ENCODE data around the gene EBF4.
A peak's percentile ranks its signal among the peaks of the same experiment; 100 is the strongest.

EBF4 gene

GRCh38 chr20:2692036-2692885 lies at the start of gene EBF4:
TSS of gene EBF4 (plus strand) at chr20:2692780. CDS start at chr20:2693646, 866 bp downstream.
- DNase-seq (ENCODE audit: low spot score) (no peak), FAIRE-seq (no peak)

DNA sequence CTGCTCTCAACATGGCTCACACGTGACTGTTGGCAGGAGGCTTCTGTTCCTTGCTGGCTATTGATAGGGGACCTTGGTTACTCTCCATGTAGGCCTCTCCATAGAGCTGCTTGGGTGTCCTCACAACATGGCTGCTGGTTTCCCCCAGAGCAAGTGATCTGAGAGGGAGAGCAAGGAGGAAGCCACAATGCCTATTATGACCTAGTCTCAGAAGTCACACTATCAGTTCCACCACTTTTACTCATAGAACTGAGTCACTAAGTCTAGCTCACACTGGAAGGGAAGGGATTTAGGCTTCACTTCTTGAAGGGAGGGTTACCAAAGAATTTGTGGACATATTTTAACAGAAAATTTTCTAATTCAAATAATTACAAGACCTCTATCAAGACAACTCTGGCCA lies 48.9 kb upstream of the EBF4 start:
- DNase-seq (ENCODE audit: low spot score), result no peak
- no peak for FAIRE-seq

- no peak for FAIRE-seq
Measured at GRCh38 chr20:2651772-2652723, 40.5 kb upstream of the EBF4 start, which contains the start of gene NOP56. TSS of gene NOP56 (plus strand) at chr20:2652632. CDS start at chr20:2652661, 29 bp downstream.

DNA sequence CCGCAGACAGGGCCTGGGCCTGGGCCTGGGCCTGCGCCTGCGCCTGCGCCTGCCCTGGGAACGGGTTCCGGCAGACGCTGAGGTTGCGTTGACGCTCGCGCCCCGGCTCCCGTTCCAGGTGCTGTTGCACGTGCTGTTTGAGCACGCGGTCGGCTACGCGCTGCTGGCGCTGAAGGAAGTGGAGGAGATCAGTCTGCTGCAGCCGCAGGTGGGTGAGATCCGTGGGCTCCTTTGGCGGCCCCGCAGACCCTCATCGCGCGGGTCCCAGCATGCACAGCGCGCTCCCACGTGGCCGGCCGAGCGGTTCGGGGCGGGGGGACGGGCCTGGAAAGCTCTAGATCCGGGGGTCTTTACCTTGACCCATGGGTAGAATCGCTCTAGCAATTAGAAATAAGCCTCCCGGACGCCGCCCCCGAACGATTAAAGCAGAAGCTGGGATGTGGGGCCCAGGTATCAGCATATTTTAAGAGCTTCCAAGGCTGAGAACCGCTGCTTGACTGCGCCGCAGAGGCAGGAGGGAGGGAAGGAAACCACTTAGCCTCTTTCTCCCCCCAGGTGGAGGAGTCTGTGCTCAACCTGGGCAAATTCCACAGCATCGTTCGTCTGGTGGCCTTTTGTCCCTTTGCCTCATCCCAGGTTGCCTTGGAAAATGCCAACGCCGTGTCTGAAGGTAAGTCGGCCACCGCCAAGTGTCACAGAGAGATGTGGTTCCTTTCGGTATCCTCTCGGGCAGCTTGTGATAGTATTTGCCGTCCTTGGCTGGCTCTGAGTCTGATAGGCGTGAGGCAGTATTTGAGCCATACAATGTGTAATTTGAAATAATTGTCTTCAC lies 39.6 kb upstream of the EBF4 start:
- FAIRE-seq (no peak), DNase-seq (ENCODE audit: low spot score) (peak; percentile 5)

More at GRCh38 chr20:2651772-2652723, 40.5 kb upstream of the EBF4 start, which contains the start of gene NOP56:
- peak; percentile 76 for DNase-seq (ENCODE audit: low spot score)

GRCh38 chr20:2653556-2654383 lies 38.8 kb upstream of the EBF4 start:
- DNase-seq (ENCODE audit: low spot score) (no peak), FAIRE-seq (no peak)

DNA sequence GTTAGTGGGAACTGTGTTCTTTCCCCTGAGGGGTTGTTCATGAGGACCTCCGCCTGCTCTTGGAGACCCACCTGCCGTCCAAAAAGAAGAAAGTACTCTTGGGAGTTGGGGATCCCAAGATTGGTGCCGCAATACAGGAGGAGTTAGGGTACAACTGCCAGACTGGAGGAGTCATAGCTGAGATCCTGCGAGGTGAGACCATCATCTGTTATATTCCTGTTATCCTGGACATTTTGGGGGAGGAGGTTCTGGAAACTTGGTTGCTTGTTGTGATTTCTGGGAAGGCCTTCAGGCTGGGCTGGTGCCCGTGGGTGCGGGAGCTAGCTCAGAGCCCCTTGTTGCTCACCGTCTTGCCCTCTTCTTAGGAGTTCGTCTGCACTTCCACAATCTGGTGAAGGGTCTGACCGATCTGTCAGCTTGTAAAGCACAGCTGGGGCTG lies 38.2 kb upstream of the EBF4 start:
- FAIRE-seq (no peak), DNase-seq (ENCODE audit: low spot score) (no peak)

DNA sequence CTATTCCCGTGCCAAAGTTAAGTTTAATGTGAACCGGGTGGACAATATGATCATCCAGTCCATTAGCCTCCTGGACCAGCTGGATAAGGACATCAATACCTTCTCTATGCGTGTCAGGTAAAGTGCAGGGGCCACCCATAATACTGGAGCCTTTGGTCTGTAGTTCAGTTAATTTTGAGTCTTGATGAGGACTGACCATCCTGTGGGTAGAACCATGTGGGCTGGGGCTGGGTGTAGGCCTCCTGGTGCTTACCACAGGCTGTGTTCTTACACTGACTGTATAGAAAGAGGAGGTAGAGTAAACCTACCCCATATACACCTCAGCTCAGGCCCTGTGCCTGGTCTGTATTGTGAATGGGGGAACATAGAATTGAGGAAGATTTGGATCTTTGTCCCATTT lies 37.7 kb upstream of the EBF4 start:
- DNase-seq (ENCODE audit: low spot score) (no peak), FAIRE-seq (no peak)

DNA sequence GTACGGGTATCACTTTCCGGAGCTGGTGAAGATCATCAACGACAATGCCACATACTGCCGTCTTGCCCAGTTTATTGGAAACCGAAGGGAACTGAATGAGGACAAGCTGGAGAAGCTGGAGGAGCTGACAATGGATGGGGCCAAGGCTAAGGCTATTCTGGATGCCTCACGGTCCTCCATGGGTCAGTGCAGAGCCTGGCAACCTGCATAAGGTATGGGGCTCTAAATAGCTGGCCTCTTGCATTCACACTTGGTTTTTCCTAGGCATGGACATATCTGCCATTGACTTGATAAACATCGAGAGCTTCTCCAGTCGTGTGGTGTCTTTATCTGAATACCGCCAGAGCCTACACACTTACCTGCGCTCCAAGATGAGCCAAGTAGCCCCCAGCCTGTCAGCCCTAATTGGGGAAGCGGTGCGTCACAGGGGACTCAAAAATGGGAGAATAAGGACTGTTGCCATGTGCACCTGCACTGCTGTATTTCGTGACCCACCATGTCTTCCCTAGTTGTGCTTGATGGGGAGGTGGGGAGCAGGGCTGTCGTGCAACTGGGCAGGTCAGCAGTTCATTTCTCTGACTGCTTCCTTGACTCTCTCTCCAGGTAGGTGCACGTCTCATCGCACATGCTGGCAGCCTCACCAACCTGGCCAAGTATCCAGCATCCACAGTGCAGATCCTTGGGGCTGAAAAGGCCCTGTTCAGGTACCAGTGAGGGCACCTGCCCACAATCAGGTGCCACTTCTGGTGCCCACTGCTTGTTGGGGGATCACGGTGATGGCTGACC lies 37.1 kb upstream of the EBF4 start:
- no peak for FAIRE-seq
- DNase-seq (ENCODE audit: low spot score), result no peak

- no peak for DNase-seq (ENCODE audit: low spot score)
- no peak for FAIRE-seq
Measured at GRCh38 chr20:2656471-2657117, 36.0 kb upstream of the EBF4 start.

DNA sequence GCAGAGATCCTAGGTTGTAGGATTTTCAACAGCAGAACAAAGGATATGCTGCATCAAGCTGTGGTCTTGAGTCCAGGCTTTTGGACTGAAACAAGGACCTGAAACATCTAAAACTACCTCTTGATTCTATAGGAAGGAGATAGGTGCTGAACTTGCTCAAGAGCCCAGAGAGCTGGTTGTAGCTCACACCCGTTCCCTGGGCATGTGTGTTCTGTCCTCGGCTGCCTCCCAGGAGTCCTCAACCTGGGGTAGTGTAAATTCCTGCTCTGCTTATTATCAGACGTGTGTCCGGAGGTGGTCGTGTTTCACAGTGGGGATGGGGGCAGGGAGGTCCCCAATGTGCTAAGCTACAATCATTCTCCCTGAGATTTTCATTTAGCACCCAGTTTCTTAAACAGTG lies 35.3 kb upstream of the EBF4 start:
- FAIRE-seq, result no peak
- no peak for DNase-seq (ENCODE audit: low spot score)

DNA sequence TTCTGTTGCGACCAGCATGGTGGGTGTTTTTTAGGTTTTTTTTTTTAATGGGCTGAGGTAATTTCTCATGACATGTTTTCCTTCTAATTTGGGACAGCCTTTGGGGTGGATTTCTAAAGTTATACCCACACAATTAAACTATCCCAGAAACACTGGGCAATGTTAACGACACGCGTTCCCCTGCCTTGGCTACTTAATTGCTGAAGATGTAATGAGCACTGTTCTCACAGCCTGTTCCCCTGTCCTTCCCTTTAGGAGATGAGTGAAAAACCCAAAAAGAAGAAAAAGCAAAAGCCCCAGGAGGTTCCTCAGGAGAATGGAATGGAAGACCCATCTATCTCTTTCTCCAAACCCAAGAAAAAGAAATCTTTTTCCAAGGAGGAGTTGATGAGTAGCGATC lies 34.9 kb upstream of the EBF4 start:
- DNase-seq (ENCODE audit: low spot score) (no peak), FAIRE-seq (no peak)

DNA sequence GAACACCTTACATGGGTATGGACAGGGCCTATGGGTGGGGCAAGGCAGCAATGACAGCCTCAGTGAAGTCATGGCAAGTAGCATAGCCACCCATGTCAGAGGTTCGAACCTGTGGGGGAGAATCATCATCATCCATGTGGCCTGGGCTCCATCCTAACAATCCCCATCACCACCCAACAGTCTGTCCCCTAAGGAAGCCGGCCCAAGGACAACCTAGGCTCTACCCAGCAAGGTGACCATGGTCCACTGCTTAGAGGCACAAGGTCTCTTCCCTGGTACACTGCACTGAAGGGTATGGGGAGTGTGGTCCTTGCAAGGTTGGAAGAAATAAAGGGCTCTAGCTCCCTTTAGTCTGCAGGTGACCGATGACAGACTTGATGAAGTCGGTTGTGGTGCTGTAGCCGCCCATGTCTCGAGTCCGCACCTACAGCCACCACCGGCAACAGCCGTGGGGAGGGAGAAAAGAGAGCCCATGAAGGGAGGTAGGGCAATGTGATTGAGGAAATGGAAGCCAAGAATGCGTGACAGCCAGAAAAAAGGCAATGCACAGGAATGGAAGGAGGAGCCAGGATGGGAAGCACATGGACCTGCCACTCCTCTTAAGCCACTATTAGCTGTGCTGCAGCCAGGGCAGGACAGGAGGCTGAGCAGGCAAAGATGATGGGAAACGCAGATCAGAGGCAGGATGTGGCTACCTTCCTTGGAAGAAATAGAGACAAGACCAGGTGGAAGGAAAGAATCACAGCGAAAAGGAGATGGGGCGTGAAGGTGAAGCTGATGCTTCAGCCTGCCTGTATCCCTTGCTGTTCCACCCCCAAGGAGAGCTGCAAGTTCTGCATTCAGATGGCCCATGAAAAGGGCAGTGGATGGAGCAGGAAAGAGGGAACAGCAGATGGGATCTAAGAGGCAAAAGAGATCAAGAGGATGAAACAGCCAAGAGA lies 33.9 kb upstream of the EBF4 start:
- no peak for FAIRE-seq

DNA sequence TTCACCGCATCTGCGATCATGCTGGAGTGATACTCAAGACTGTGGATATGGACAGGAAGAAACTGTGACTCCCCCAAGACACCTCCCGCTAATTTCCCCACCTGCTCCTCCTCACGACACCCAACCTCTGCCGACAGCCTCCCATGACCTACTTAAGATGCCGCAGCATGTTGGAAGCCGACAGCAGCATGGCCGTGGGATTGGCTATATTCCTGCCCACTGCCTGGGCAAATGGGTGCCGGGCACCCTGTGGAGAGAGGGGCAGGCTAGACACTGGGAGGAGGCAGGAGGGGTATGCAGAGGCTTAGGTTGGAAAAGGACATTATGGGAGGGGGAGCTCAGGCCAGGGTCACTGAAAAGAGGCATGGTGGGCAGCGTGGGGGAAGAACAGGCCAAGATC lies 33.0 kb upstream of the EBF4 start:
- FAIRE-seq (no peak), DNase-seq (ENCODE audit: low spot score) (no peak)

More for the DNA sequence above, 33.9 kb upstream of the EBF4 start:
- peak; percentile 32 for DNase-seq (ENCODE audit: low spot score)

GRCh38 chr20:2663364-2663886 lies 29.2 kb upstream of the EBF4 start:
- FAIRE-seq (no peak), DNase-seq (ENCODE audit: low spot score) (no peak)

- no peak for FAIRE-seq
- peak; percentile 61 for DNase-seq (ENCODE audit: low spot score)
Measured at GRCh38 chr20:2663887-2664719, 28.5 kb upstream of the EBF4 start, which contains the start of gene IDH3B. TSS of gene IDH3B (minus strand) at chr20:2664216. CDS start at chr20:2664188, 28 bp downstream.

GRCh38 chr20:2671977-2672376 lies 20.6 kb upstream of the EBF4 start:
- DNase-seq (ENCODE audit: low spot score), result no peak

More at GRCh38 chr20:2671977-2672376, 20.6 kb upstream of the EBF4 start:
- no peak for FAIRE-seq

Data from RCC 7860 (cell line).